Urinary bladder (tissue), 4 donors: ENCODE results near the gene S100A5. TPM values are rescaled to one million over a fixed set of nuclear protein-coding genes. Genes with fewer than 3 reads are reported as not detected.
"Not testable (repeated sequence)": the region's sequence is repeated elsewhere in the genome, so short reads cannot be mapped to it uniquely, and the experiment has no call there.

ENCODE experiments used
- DNase-seq: peaks from one replicate; pipeline ENCODE4 v3.0.0-alpha.2; 2015; ENCODE audit errors: extremely low spot score
- H3K27ac ChIP-seq: one replicate; pipeline ENCODE4 v1.5.1; 2013; ENCODE audit warnings: low read depth, mild to moderate bottlenecking, moderate library complexity
- H3K36me3 ChIP-seq: one replicate; pipeline ENCODE4 v1.6.1; 2013; ENCODE audit warnings: mild to moderate bottlenecking, moderate library complexity; ENCODE audit not compliant: insufficient read depth
- H3K4me1 ChIP-seq: one replicate; pipeline ENCODE4 v1.6.1; 2013; ENCODE audit warnings: mild to moderate bottlenecking, moderate library complexity; ENCODE audit not compliant: insufficient read depth
- H3K4me3 ChIP-seq: one replicate; pipeline ENCODE4 v1.5.1; 2013; ENCODE audit warnings: low read depth, low read length
- WGBS: extraction: QIAGEN DNeasy Blood & Tissue Kit; methylation state at CpG from one replicate; pipeline ENCODE4 v1.1.7; 2013; 5-methylcytosine and 5-hydroxymethylcytosine counted together
- polyA plus RNA-seq: library from polyadenylated mRNA; stranded (reverse); fragments of 200-250 nt; gene quantifications from one replicate; pipeline ENCODE4 v1.2.3, GENCODE V29; 2013
- total RNA-seq: library from RNA; depleted of rRNA; stranded (reverse); fragments of >200 nt; gene quantifications from one replicate; pipeline ENCODE4 v1.2.3, GENCODE V29; 2014
- donor health status: healthy with polysubstance abuse.
- donor health status: healthy.

The S100A5 gene
- total and polyA plus RNA-seq, 2 donors, result 0.42 TPM; not detected in 1

- H3K27ac ChIP-seq, DNase-seq, H3K36me3 ChIP-seq, H3K4me1 ChIP-seq, H3K4me3 ChIP-seq: not testable (repeated sequence)
- 94% methylated on average over 3 of the region's 3 CpGs for WGBS
Observed at GRCh38 chr1:153562021-153562420, 21.3 kb upstream of the S100A5 start.

DNA sequence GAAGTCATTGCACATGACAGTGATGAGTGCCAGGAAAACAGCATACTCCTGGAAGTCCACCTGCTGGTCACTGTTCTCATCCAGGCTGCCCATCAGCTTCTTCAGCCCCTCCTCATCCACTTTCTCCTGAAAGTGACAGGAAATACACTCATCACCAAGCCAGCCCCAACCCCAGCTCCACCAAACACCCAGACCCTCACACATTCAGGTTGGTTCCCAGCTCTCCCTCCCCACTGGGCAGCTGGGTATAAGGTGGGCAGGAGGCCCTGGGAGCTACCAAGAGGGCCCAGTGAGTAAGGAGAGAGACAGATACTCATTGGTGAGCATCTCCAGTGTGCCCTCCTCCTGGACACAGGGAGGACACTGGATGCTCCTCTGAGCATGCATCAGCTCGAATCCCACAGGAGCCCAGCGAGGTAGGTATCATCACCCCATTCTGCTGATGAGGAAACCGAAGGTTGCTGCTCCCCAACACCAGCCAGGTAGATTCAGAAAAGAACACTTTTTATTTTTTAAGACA, 20.8 kb upstream of the S100A5 start:
- Histone ChIP-seq H3K4me3 (no peak overlapping the region), H3K36me3 (no peaks in the 10 kb centered on the region), H3K4me1 (no peaks in the 10 kb centered on the region), H3K27ac (no peak overlapping the region)
- WGBS, result 96% methylated on average over 3 of the region's 3 CpGs
- DNase-seq, result no peak

DNA sequence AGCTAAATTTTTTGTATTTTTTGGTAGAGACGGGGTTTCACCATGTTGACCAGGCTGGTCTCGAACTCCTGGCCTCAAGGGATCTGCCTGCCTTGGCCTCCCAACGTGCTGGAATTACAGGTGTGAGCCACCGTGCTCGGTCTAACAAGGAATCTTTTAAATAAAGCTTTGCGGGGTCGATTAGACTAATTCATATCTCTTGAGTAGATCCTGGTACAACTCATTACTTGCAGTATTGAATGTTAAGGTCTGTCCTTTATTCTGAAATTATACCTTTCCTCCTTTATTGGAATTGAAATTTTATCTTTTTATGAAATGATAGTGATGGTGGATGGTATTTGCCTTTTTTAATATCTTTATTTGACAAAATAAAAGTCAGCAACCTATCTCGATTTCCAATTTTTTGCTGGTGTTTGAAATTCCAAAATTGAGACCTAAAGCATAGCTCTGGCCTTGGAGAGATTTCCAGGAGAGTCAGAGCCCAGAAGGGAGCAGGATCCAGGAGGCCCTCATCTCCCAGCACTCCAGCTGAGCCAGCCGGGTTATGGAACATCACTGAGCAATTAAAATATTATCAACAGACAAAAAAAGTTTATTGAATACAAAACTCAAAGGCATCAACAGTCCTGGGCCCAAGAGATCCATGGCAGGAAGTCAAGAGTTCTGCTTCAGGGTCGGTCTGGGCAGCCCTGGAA, 20.2 kb upstream of the S100A5 start:
- no peak overlapping the region for H3K27ac ChIP-seq

GRCh38 chr1:153560241-153560640, 19.5 kb upstream of the S100A5 start:
- H3K4me1 ChIP-seq, result no peaks in the 10 kb centered on the region

More for the DNA sequence above, 20.2 kb upstream of the S100A5 start:
- H3K36me3 ChIP-seq, result no peaks in the 10 kb centered on the region
- WGBS, result 78% methylated on average over 10 of the region's 10 CpGs
- H3K4me3 ChIP-seq, result no peak overlapping the region
- no peak for DNase-seq
- H3K4me1 ChIP-seq, result no peaks in the 10 kb centered on the region

GRCh38 chr1:153557877-153558276, 17.1 kb upstream of the S100A5 start:
- Histone ChIP-seq H3K27ac (no peak overlapping the region), H3K4me1 (no peaks in the 10 kb centered on the region), H3K36me3 (no peaks in the 10 kb centered on the region), H3K4me3 (no peak overlapping the region)
- DNase-seq, result no peak
- WGBS, result 95% methylated on average over 3 of the region's 3 CpGs

More at GRCh38 chr1:153560241-153560640, 19.5 kb upstream of the S100A5 start:
- no peaks in the 10 kb centered on the region for H3K36me3 ChIP-seq
- 95% methylated on average over 2 of the region's 2 CpGs for WGBS
- H3K27ac ChIP-seq, result no peak overlapping the region
- H3K4me3 ChIP-seq, result no peak overlapping the region
- no peak for DNase-seq

GRCh38 chr1:153556348-153556747, 15.6 kb upstream of the S100A5 start:
- DNase-seq, result no peak
- H3K27ac ChIP-seq, result no peak overlapping the region
- no peaks in the 10 kb centered on the region for H3K36me3 ChIP-seq
- WGBS, result 97% methylated on average over 1 of the region's 1 CpG
- no peak overlapping the region for H3K4me3 ChIP-seq
- no peaks in the 10 kb centered on the region for H3K4me1 ChIP-seq

DNA sequence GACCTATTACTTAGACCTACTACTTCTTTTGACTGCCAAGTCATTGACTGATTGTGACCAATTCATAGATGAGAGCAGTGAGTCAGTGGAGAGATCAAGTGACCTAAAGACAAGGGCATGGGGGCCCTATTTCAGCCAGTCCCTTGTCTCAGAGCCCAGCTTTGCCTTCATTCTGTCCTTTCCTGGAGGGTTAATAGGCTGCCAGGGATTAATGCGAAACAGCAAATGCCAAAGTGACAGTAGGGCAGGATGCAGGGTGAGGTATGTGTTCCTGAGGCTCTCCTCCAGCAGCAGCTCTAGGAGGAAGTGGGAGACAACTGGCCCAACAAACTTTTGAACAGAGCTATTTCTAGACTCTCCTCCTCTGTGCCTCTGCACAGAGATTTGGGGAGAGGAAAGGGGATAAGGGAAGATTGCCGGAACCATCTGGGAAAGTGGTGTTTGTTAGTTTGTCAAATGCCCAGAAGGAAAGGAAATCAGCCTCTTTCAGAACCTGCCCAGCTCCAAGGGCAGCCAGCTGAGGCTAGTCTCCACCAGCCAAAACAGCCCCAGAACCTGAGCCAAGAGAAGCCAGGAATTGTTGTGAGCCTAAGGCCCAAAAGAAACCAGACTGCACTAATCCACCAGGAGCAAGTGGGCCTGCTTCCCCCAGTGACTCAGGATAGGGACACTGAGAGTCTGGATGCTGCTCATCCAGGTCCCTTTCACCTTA, 13.3 kb upstream of the S100A5 start:
- WGBS, result 59% methylated on average over 2 of the region's 2 CpGs
- H3K27ac ChIP-seq, result no peak overlapping the region
- H3K4me1 ChIP-seq, result no peaks in the 10 kb centered on the region
- H3K4me3 ChIP-seq, result no peak overlapping the region
- DNase-seq, result no peak
- H3K36me3 ChIP-seq, result no peaks in the 10 kb centered on the region

GRCh38 chr1:153553096-153553495, 12.4 kb upstream of the S100A5 start:
- no peak for DNase-seq
- H3K4me1 ChIP-seq, result no peaks in the 10 kb centered on the region
- no peak overlapping the region for H3K27ac ChIP-seq
- H3K4me3 ChIP-seq, result no peak overlapping the region
- no peaks in the 10 kb centered on the region for H3K36me3 ChIP-seq
- 89% methylated on average over 12 of the region's 12 CpGs for WGBS

DNA sequence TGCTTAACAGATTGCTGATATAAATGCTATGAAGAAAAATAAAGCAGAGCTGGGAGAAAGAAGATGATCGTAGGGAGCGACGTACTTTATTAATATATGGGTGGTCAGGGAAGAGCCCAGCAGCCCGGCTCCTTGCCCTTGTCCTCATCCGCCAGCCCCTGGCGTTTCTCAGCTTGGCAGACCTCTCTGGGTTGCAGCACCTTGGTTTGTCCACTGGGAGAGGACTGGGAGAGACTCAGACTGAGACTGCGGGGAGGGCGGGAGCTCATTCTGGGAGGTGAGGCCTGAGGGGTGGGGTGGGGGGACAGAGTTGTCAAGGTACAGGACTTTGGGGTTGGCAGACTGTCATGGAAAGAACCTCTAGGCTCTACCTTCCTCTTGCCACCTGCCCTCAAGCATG, 11.6 kb upstream of the S100A5 start:
- H3K4me1 ChIP-seq, result no peaks in the 10 kb centered on the region
- no peak overlapping the region for H3K27ac ChIP-seq
- WGBS, result 92% methylated on average over 8 of the region's 8 CpGs
- no peak overlapping the region for H3K4me3 ChIP-seq
- H3K36me3 ChIP-seq, result no peaks in the 10 kb centered on the region
- no peak for DNase-seq

- Histone ChIP-seq H3K4me3 (no peak overlapping the region), H3K4me1 (no peaks in the 10 kb centered on the region), H3K27ac (no peak overlapping the region), H3K36me3 (no peaks in the 10 kb centered on the region)
- 82% methylated on average over 10 of the region's 10 CpGs for WGBS
- no peak for DNase-seq
Observed at GRCh38 chr1:153550827-153551500, 10.2 kb upstream of the S100A5 start.

- no peak overlapping the region for H3K27ac ChIP-seq
- WGBS, result 84% methylated on average over 4 of the region's 4 CpGs
- H3K4me1 ChIP-seq, result no peaks in the 10 kb centered on the region
- DNase-seq, result no peak
- H3K36me3 ChIP-seq, result no peaks in the 10 kb centered on the region
- H3K4me3 ChIP-seq, result no peak overlapping the region
Observed at GRCh38 chr1:153550398-153550758, 9.6 kb upstream of the S100A5 start.

DNA sequence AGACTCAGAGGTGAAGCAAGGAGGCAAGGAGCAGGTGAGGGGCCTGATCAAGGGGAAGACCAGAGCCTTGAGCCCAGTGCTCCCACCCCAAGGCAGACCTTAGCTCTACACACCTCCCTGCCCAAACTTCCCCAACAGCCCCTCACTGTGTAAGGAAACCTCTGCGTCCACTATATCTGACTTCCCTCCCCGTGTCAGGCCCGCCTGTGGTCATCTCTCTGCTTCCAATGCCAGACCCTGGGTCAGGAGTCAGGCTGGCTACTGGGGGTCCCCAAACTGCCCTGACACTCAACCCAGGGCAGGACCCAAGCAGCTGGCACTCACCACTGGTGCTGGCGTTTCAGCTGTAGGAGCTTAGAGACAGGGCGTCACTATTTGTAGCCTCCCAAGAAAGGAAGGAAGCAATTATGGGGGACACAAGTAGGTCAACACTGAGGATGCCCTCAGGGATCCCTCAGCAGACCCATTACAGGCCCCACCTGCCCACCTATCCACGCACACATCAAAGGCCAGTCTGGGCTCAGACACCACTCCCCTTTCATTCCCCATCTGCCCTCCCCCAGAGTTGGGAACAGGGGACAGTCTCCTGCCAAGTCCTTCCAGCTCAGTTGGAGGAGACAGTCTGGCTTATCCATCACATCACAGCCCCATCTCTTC, 9.1 kb upstream of the S100A5 start:
- WGBS, result 78% methylated on average over 6 of the region's 6 CpGs
- no peak overlapping the region for H3K4me3 ChIP-seq
- H3K36me3 ChIP-seq, result no peaks in the 10 kb centered on the region
- peak overlapping the region; percentile 52 for H3K27ac ChIP-seq
- no peak for DNase-seq
- no peaks in the 10 kb centered on the region for H3K4me1 ChIP-seq
